HepG2 (cell line): ENCODE results near the gene TK1. TPM values are rescaled to one million over a fixed set of nuclear protein-coding genes. Genes with fewer than 3 reads are reported as not detected.

Experiments
- ATAC-seq: fragments of 200-7000 bp; cut with Tn5 transposase; 3 replicates; pipeline ENCODE4 v1.9.1; 2020; ENCODE audit warnings: mild to moderate bottlenecking, moderate library complexity
- BruUV-seq: library from RNA; stranded (reverse); fragments of 400-500 nt; replicated peaks from 2 replicates; lab custom pipeline; 2021; lab: Mats Ljungman, UMichigan
- CTCF ChIA-PET: fragments of 300-600 bp; formaldehyde crosslinking; extraction: SDS; loops from one replicate; lab custom pipeline; 2021; ENCODE audit warnings: low total read pairs, inconsistent platforms, low intra/inter-chr PET ratio; lab: Yijun Ruan, JAX
- POLR2A ChIA-PET: fragments of 350-600 bp; sonication (Branson Sonifier 250); formaldehyde crosslinking; loops from one replicate; lab custom pipeline; 2020; ENCODE audit warnings: antibody characterized with exemption, inconsistent platforms; lab: Yijun Ruan, JAX
- DNase-seq: peaks from one replicate; pipeline ENCODE4 v3.0.0-alpha.2; 2015; ENCODE audit warnings: low spot score
- FAIRE-seq: peaks from 3 replicates; lab custom pipeline; 2011; peaks lifted over from hg19 to GRCh38; lab: Jason Lieb, UNC
- H2AFZ ChIP-seq: one replicate; pipeline ENCODE4 v1.6.1; 2011; ENCODE audit warnings: low read length, inconsistent platforms
- H3K27ac ChIP-seq: fragments of 300-600 bp; 3 replicates; pipeline ENCODE4 v1.8.0; 2011; ENCODE audit warnings: mixed run types, mild to moderate bottlenecking, mixed read lengths, low read length, inconsistent platforms; ENCODE audit not compliant: insufficient read depth; ENCODE audit errors: extremely low read length
- H3K27me3 ChIP-seq, 2 experiments: fragments of 200-600 bp in 1 of 2; 2 replicates in 1 of 2; 3 replicates in 1 of 2; pipeline versions ENCODE4 v1.6.0 to v1.8.0; 2011; ENCODE audit warnings: low read length in 2 of 2, mild to moderate bottlenecking in 2 of 2, moderate library complexity in 2 of 2, inconsistent platforms in 1 of 2; ENCODE audit not compliant: insufficient read depth in 2 of 2, control insufficient read depth in 1 of 2
- H3K36me3 ChIP-seq, 2 experiments: fragments of 200-600 bp in 1 of 2; replicated peaks in 1 of 2; 2 replicates in 1 of 2; 3 replicates in 1 of 2; pipeline versions ENCODE4 v1.5.1 to v1.8.0; 2011; ENCODE audit warnings: low read length in 2 of 2, inconsistent platforms in 1 of 2; ENCODE audit not compliant: insufficient read depth in 2 of 2, control insufficient read depth in 1 of 2
- H3K4me1 ChIP-seq: 2 replicates; pipeline ENCODE4 v1.5.1; 2012; ENCODE audit warnings: low read length, inconsistent platforms; ENCODE audit not compliant: insufficient read depth
- H3K4me2 ChIP-seq: 2 replicates; pipeline ENCODE4 v1.6.0; 2011; ENCODE audit warnings: low read depth, low read length, inconsistent platforms
- H3K4me3 ChIP-seq, 3 experiments: fragments of 200-600 bp in 1 of 3; sonication (generic), shearing (Covaris generic) in 1 of 3; replicated peaks in 1 of 3; 2 replicates each; pipeline ENCODE4 v1.5.1; 2011 to 2016; ENCODE audit warnings: low read length in 3 of 3, inconsistent platforms in 2 of 3, low read depth in 2 of 3, mild to moderate bottlenecking in 2 of 3, control low read depth in 1 of 3, mixed read lengths in 1 of 3; ENCODE audit not compliant: insufficient read depth in 1 of 3
- H3K79me2 ChIP-seq: one replicate; pipeline ENCODE4 v1.6.1; 2011; ENCODE audit warnings: low read length, inconsistent platforms; ENCODE audit not compliant: insufficient read depth
- H3K9ac ChIP-seq: 2 replicates; pipeline ENCODE4 v1.6.0; 2011; ENCODE audit warnings: mild to moderate bottlenecking, low read depth, low read length, inconsistent platforms; ENCODE audit not compliant: insufficient read depth
- H3K9me3 ChIP-seq: 2 replicates; pipeline ENCODE4 v1.5.1; 2012; ENCODE audit warnings: mild to moderate bottlenecking, low read length
- H4K20me1 ChIP-seq: 2 replicates; pipeline ENCODE4 v1.6.0; 2011; ENCODE audit warnings: inconsistent platforms, mild to moderate bottlenecking, low read length, moderate library complexity; ENCODE audit not compliant: insufficient read depth
- AGO2 ChIP-seq: fragments of 200-400 bp; formaldehyde crosslinking; optimal IDR thresholded peaks from 2 replicates; pipeline ENCODE3; 2017; ENCODE audit warnings: mild to moderate bottlenecking, low read depth, low read length, moderate library complexity
- CEBPB ChIP-seq: IDR thresholded peaks from 2 replicates; pipeline ENCODE4 v1.6.1; 2011; ENCODE audit warnings: low read depth, low read length, improper control_type of control experiment, borderline replicate concordance
- FOSL2 ChIP-seq: sonication (generic); formaldehyde crosslinking; IDR thresholded peaks from 2 replicates; pipeline ENCODE4 v1.4.0; 2020; ENCODE audit warnings: missing genetic modification reagents
- ZNF253 ChIP-seq: sonication (generic); formaldehyde crosslinking; IDR thresholded peaks from 2 replicates; pipeline ENCODE4 v1.8.0; 2022; ENCODE audit warnings: mild to moderate bottlenecking, missing genetic modification reagents, borderline replicate concordance
- WGBS: methylation state at CpG from one replicate; pipeline ENCODE4 v1.1.6; 2017; ENCODE audit warnings: low lambda C conversion rate; 5-methylcytosine and 5-hydroxymethylcytosine counted together
- in situ Hi-C: cut with HindIII; loops from 2 replicates; pipeline ENCODE4 v1.10.0; 2017; ENCODE audit warnings: low pct_unique_long_range_greater_than_20kb; ENCODE audit not compliant: extremely low pct_ligation_motif_present
- intact Hi-C: fragments of 100-400 bp; cut with micrococcal nuclease; formaldehyde crosslinking; loops from one replicate; pipeline ENCODE4 v1.10.0; 2022; ENCODE audit not compliant: unreplicated experiment
- polyA plus RNA-seq, 8 experiments: library from polyadenylated mRNA; depleted of rRNA in 3 of 8; stranded (reverse) in 7 of 8; unstranded in 1 of 8; fragments of >200 nt; fragmentation: Illumina TruSeq in 4 of 8; extraction: Trizol in 4 of 8; gene quantifications; 2 replicates each; pipeline versions ENCODE4 v1.2.1 to v1.2.3, GENCODE V29; 2011 to 2016; ENCODE audit warnings: low read depth in 4 of 8, missing spikeins in 1 of 8, mixed read lengths in 1 of 8; ENCODE audit not compliant: insufficient read depth in 1 of 8
- total RNA-seq, 5 experiments: library from RNA; depleted of rRNA; stranded (reverse); fragments of >200 nt; fragmentation: Illumina TruSeq; extraction: Trizol; gene quantifications; 2 replicates each; pipeline ENCODE4 v1.2.3, GENCODE V29; 2016; ENCODE audit warnings: low read depth in 1 of 5
- TF ChIP-seq, protein P1 (sequence below): sonication (generic); formaldehyde crosslinking; IDR thresholded peaks from 2 replicates; pipeline ENCODE4 v1.5.1; 2020; ENCODE audit warnings: mild to moderate bottlenecking, missing genetic modification reagents
- TF ChIP-seq, protein P2 (sequence below): sonication (generic); formaldehyde crosslinking; IDR thresholded peaks from 2 replicates; pipeline ENCODE4 v1.4.0; 2020; ENCODE audit warnings: missing genetic modification reagents

TK1 gene
- total and polyA plus RNA-seq, 2 of the 13 experiments (the other 11 are each of a cell fraction or from before 2014, with no cell fraction given): 45.0 to 96.0 TPM

DNA sequence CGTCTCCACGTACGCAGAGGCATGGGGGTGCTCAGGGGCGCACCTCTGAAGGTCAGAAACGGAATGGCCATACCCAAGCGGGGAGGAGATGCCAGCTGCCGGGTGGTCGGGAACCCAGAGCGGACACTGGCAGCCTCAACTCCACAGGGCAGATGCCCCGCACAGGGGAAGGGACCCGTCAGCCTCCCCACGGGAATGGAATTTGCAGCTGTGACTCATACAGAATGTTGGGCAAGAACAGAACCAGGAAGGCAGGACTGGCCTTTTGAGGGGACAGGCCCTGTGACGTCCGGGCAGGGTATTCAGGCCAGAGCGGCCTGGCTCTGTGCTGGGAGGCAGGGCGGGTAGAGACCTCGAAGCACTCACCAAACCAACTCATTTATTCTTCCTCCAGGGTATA is 7.5 kb downstream of the TK1 start:
- H3K79me2 ChIP-seq: peaks cover 2% of the 10 kb centered on the region
- ATAC-seq (no peak), FAIRE-seq (no peak), DNase-seq (no peak)
- peaks cover 19 to 77% of the 10 kb centered on the region in 2 experiments for H3K36me3 ChIP-seq
- no peak overlapping the region for H2AFZ ChIP-seq
- H3K27ac ChIP-seq: no peak overlapping the region
- H3K9ac ChIP-seq: no peak overlapping the region
- 92% methylated on average over 17 of the region's 17 CpGs for WGBS
- H3K9me3 ChIP-seq: no peaks in the 10 kb centered on the region
- POLR2A ChIA-PET: interaction anchor here (1.2 kb wide), 1 partner anchor 9 kb away, joined by 7 read pairs; no protein-coding TSS in a partner anchor
- no peaks in the 10 kb centered on the region for H4K20me1 ChIP-seq
- TF ChIP-seq, protein P1, sequence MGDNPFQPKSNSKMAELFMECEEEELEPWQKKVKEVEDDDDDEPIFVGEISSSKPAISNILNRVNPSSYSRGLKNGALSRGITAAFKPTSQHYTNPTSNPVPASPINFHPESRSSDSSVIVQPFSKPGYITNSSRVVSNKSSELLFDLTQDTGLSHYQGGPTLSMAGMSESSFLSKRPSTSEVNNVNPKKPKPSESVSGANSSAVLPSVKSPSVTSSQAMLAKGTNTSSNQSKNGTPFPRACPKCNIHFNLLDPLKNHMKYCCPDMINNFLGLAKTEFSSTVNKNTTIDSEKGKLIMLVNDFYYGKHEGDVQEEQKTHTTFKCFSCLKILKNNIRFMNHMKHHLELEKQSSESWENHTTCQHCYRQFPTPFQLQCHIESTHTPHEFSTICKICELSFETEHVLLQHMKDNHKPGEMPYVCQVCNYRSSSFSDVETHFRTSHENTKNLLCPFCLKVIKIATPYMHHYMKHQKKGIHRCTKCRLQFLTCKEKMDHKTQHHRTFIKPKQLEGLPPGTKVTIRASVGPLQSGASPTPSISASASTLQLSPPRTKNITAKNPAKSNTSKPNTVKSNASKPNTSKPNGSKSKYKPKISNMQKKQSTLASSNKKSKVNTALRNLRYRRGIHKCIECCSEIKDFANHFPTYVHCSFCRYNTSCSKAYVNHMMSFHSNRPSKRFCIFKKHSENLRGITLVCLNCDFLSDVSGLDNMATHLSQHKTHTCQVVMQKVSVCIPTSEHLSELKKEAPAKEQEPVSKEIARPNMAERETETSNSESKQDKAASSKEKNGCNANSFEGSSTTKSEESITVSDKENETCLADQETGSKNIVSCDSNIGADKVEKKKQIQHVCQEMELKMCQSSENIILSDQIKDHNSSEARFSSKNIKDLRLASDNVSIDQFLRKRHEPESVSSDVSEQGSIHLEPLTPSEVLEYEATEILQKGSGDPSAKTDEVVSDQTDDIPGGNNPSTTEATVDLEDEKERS (CRISPR knock-in tag): no peak
- no peak for TF ChIP-seq ZNF253 (CRISPR knock-in tag)
- TF ChIP-seq, protein P2, sequence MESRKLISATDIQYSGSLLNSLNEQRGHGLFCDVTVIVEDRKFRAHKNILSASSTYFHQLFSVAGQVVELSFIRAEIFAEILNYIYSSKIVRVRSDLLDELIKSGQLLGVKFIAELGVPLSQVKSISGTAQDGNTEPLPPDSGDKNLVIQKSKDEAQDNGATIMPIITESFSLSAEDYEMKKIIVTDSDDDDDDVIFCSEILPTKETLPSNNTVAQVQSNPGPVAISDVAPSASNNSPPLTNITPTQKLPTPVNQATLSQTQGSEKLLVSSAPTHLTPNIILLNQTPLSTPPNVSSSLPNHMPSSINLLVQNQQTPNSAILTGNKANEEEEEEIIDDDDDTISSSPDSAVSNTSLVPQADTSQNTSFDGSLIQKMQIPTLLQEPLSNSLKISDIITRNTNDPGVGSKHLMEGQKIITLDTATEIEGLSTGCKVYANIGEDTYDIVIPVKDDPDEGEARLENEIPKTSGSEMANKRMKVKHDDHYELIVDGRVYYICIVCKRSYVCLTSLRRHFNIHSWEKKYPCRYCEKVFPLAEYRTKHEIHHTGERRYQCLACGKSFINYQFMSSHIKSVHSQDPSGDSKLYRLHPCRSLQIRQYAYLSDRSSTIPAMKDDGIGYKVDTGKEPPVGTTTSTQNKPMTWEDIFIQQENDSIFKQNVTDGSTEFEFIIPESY (CRISPR knock-in tag): peak; percentile 45; the same call in 1 of the 2 replicates
- peak; percentile 50; the same call in 1 of the 2 replicates for TF ChIP-seq CEBPB
- TF ChIP-seq AGO2: peak; percentile 73
- peak; percentile 67 for TF ChIP-seq FOSL2
- BruUV-seq: no TSS peak
- intact Hi-C loops (no loop called here), in situ Hi-C loops (no loop called here)
- H3K4me2 ChIP-seq: no peak overlapping the region
- H3K4me1 ChIP-seq: peaks cover 18% of the 10 kb centered on the region
- H3K4me3 ChIP-seq: no peak overlapping the region
- no peaks in the 10 kb centered on the region for H3K27me3 ChIP-seq
- CTCF ChIA-PET: no interaction called here
